ENCODE results near the gene CALU.
A peak's percentile ranks its signal among the peaks of the same experiment; 100 is the strongest.

The CALU gene

GRCh38 chr7:128790315-128791041 lies 51.3 kb downstream of the CALU start:
- no peak for DNase-seq

GRCh38 chr7:128791121-128791971 lies 52.2 kb downstream of the CALU start, which contains the start of gene CCDC136:
CCDC136 (plus strand) TSS chr7:128791968; CDS start chr7:128792412, 444 bp downstream.
- peak; percentile 25 for DNase-seq

GRCh38 chr7:128791972-128792327 lies 52.8 kb downstream of the CALU start:
- no peak for DNase-seq

- no peak for DNase-seq
These were observed 53.5 kb downstream of the CALU start for GRCh38 chr7:128792471-128793180.

- no peak for DNase-seq
These were observed 54.0 kb downstream of the CALU start for GRCh38 chr7:128793181-128793547.

GRCh38 chr7:128794020-128794419 lies 54.9 kb downstream of the CALU start:
- DNase-seq = no peak

- DNase-seq = no peak
These were observed 55.3 kb downstream of the CALU start for GRCh38 chr7:128794436-128794835.

- no peak for DNase-seq
These were observed 56.0 kb downstream of the CALU start for GRCh38 chr7:128795129-128795528.

GRCh38 chr7:128796327-128796726 lies 57.2 kb downstream of the CALU start:
- no peak for DNase-seq

GRCh38 chr7:128799451-128799850 lies 60.3 kb downstream of the CALU start:
- DNase-seq = no peak

GRCh38 chr7:128800567-128800966 lies 61.4 kb downstream of the CALU start:
- DNase-seq = no peak

- DNase-seq = no peak
These were observed 61.8 kb downstream of the CALU start for GRCh38 chr7:128801003-128801402.

- no peak for DNase-seq
These were observed 62.7 kb downstream of the CALU start for GRCh38 chr7:128801667-128802418.

- no peak for DNase-seq
These were observed 65.3 kb downstream of the CALU start for GRCh38 chr7:128804484-128804883.

GRCh38 chr7:128805225-128805624 lies 66.1 kb downstream of the CALU start:
- no peak for DNase-seq

- DNase-seq = no peak
These were observed 68.0 kb downstream of the CALU start for GRCh38 chr7:128807191-128807590.

- DNase-seq = no peak
These were observed 70.2 kb downstream of the CALU start for GRCh38 chr7:128809363-128809762.

GRCh38 chr7:128810473-128810872 lies 71.3 kb downstream of the CALU start:
- no peak for DNase-seq

GRCh38 chr7:128810997-128811396 lies 71.8 kb downstream of the CALU start:
- DNase-seq = no peak

- no peak for DNase-seq
These were observed 72.7 kb downstream of the CALU start for GRCh38 chr7:128811631-128812430.

- DNase-seq = peak; percentile 41
These were observed 73.5 kb downstream of the CALU start for GRCh38 chr7:128812514-128813168.

All from NCI-H748 treated with DMSO at 0.1 percent for 48 hours (cell line).